Adrenal gland (tissue), 12 donors: Measurements from ENCODE around the gene DSCAML1. TPM values are rescaled to one million over a fixed set of nuclear protein-coding genes. Genes with fewer than 3 reads are reported as not detected.

Experiments used
- DNase-seq, 7 donors: peaks; one replicate each; pipeline ENCODE4 v3.0.0-alpha.2; 2019 to 2020
- H3K27ac ChIP-seq, 5 donors: fragments of 200-600 bp; sonication (generic) in 4 of 5; 1 replicate in 3 of 5; 2 replicates in 2 of 5; pipeline versions ENCODE4 v1.5.1 to v1.8.0; 2016 to 2020; ENCODE audit warnings: mild to moderate bottlenecking in 1 of 5
- H3K27me3 ChIP-seq: fragments of 200-600 bp; 2 replicates; pipeline ENCODE4 v1.8.0; 2021
- H3K36me3 ChIP-seq, 2 donors: fragments of 200-600 bp; replicated peaks in 1 of 2; 1 replicate in 1 of 2; 2 replicates in 1 of 2; pipeline versions ENCODE4 v1.5.1 to v1.8.0; 2018 to 2022
- H3K4me1 ChIP-seq, 2 donors: fragments of 200-600 bp; replicated peaks in 1 of 2; 1 replicate in 1 of 2; 2 replicates in 1 of 2; pipeline versions ENCODE4 v1.5.1 to v1.8.0; 2018 to 2021
- H3K4me3 ChIP-seq, 4 donors: fragments of 200-600 bp; sonication (generic) in 3 of 4; one replicate each; pipeline ENCODE4 v1.5.1; 2016 to 2018
- H3K9me3 ChIP-seq, 3 donors: fragments of 200-600 bp; sonication (generic) in 1 of 3; replicated peaks in 1 of 3; 1 replicate in 2 of 3; 2 replicates in 1 of 3; pipeline versions ENCODE4 v1.5.1 to v1.8.0; 2016 to 2021
- POLR2A ChIP-seq, 2 donors: fragments of 450-650 bp; IDR thresholded peaks; one replicate each; pipeline ENCODE4 v1.6.1; 2017; ENCODE audit warnings: antibody characterized with exemption in 2 of 2, mild to moderate bottlenecking in 2 of 2, moderate library complexity in 1 of 2
- WGBS, 4 donors: extraction: QIAGEN DNeasy Blood & Tissue Kit in 2 of 4; methylation state at CpG; one replicate each; pipeline versions ENCODE4 v1.1.5 to v1.1.7; 2013 to 2017; 5-methylcytosine and 5-hydroxymethylcytosine counted together
- intact Hi-C, 2 donors: fragments of 100-400 bp; cut with DNase I; formaldehyde crosslinking; loops; one replicate each; pipeline versions ENCODE4 v1.14.1 to v1.15.0; 2022 to 2023
- polyA plus RNA-seq, 3 donors: library from polyadenylated mRNA; stranded (reverse); fragments of 200-250 nt in 2 of 3; fragments of 350-450 nt in 1 of 3; fragmentation: Illumina TruSeq in 1 of 3; extraction: RNeasy Lipid Tissue Mini Kit (QIAGEN cat#74804) in 1 of 3; gene quantifications; one replicate each; pipeline ENCODE4 v1.2.3, GENCODE V29; 2013 to 2014
- total RNA-seq, 9 donors: library from RNA; depleted of rRNA in 4 of 9; stranded (reverse); fragments of >200 nt in 4 of 9; fragments of 120-200 nt in 1 of 9; fragmentation: NEBNext Ultra II Directional in 1 of 9; extraction: Animal tissue kit (Norgen Biotek cat#: 25700) in 1 of 9; gene quantifications; one replicate each; pipeline versions ENCODE4 v1.1.0 to v1.2.4, GENCODE V29; 2013 to 2023
- TF ChIP-seq, protein P1 (sequence below), 6 experiments: fragments of 450-650 bp in 4 of 6; fragments of 200-600 bp in 2 of 6; sonication (generic) in 1 of 6; IDR thresholded peaks; 1 replicate in 5 of 6; 2 replicates in 1 of 6; pipeline versions ENCODE4 v1.5.1 to v1.8.0; 2016 to 2021; ENCODE audit warnings: antibody characterized with exemption in 6 of 6, mild to moderate bottlenecking in 2 of 6, moderate library complexity in 1 of 6
- donor health status: healthy with polysubstance abuse.
- donor health status: Bipolar disorder and iron deficiency.
- donor health status: DM: yes; HTN: yes; CAD: no.
- donor health status: DM: no; HTN: no; CAD: no.
- donor health status: DM: no; HTN: no; CAD: no.
- donor health status: DM: yes; HTN: yes; CAD: no.

DSCAML1 gene
- total and polyA plus RNA-seq, 12 donors = 0.09 to 1.9 (median 0.55) TPM; not detected in 1

DNA sequence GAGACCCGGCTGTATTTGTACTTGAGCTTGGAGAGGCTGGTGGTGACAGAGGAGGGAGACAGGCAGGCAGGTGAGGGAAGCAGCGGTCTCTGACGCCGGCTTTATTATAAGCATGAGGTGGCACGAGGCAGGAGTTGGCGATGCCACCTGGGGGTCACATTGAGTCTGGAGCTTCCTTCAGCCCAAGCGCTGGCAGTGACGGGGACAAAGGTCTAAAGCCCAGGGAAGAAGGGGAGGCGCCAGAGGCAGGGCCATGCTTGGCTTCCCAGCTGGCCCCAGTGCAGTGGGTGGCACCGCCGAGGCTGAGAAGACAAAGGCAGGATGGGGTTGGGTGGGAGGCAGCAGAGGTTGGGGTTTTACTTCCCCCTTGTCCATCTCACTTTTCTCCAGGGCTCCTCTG is 23.1 kb upstream of the DSCAML1 start:
- no peak overlapping the region for H3K27ac ChIP-seq
- H3K4me3 ChIP-seq = no peak overlapping the region
- H3K4me1 ChIP-seq = peaks cover 31 to 51% of the 10 kb centered on the region in 2 donors
- TF ChIP-seq POLR2A (IDR thresholded peaks at IDR 0.05) = no peak
- TF ChIP-seq, protein P1, sequence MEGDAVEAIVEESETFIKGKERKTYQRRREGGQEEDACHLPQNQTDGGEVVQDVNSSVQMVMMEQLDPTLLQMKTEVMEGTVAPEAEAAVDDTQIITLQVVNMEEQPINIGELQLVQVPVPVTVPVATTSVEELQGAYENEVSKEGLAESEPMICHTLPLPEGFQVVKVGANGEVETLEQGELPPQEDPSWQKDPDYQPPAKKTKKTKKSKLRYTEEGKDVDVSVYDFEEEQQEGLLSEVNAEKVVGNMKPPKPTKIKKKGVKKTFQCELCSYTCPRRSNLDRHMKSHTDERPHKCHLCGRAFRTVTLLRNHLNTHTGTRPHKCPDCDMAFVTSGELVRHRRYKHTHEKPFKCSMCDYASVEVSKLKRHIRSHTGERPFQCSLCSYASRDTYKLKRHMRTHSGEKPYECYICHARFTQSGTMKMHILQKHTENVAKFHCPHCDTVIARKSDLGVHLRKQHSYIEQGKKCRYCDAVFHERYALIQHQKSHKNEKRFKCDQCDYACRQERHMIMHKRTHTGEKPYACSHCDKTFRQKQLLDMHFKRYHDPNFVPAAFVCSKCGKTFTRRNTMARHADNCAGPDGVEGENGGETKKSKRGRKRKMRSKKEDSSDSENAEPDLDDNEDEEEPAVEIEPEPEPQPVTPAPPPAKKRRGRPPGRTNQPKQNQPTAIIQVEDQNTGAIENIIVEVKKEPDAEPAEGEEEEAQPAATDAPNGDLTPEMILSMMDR (IDR thresholded peaks at IDR 0.05) = no peak
- no peak for DNase-seq
- WGBS, 4 donors = 89 to 94% (median 94%) methylated on average over 11 of the region's 11 CpGs
- no peaks in the 10 kb centered on the region for H3K36me3 ChIP-seq
- no peaks in the 10 kb centered on the region for H3K9me3 ChIP-seq
- intact Hi-C loops = loop anchor here in 1 of 2 donors (5.0 kb wide), 1 partner anchor 127 kb away; no protein-coding TSS in a partner anchor
- no peaks in the 10 kb centered on the region for H3K27me3 ChIP-seq

- no peak overlapping the region for H3K4me3 ChIP-seq
- 71 to 80% (median 78%) methylated on average over 5 to 10 of the region's 10 CpGs for WGBS, 4 donors
- H3K27ac ChIP-seq = peak overlapping the region in 1 of 5 donors; percentile 91
- H3K27me3 ChIP-seq = no peaks in the 10 kb centered on the region
- no peaks in the 10 kb centered on the region for H3K9me3 ChIP-seq
- TF ChIP-seq, protein P1 (IDR thresholded peaks at IDR 0.05) = peak in 5 of 6 experiments; percentile 35 to 61 (median 53)
- no peak for TF ChIP-seq POLR2A (IDR thresholded peaks at IDR 0.05)
- peaks cover 38 to 52% of the 10 kb centered on the region in 2 donors for H3K4me1 ChIP-seq
- H3K36me3 ChIP-seq = no peaks in the 10 kb centered on the region
- intact Hi-C loops = loop anchor here (5.0 kb wide), 2 partner anchors 128 to 387 kb away; no protein-coding TSS in a partner anchor
- peak in 6 of 7 donors; percentile 63 to 84 (median 68) for DNase-seq
Observed at GRCh38 chr11:117819096-117820040, 22.4 kb upstream of the DSCAML1 start.

- TF ChIP-seq, protein P1 (IDR thresholded peaks at IDR 0.05) = no peak
- no peak for TF ChIP-seq POLR2A (IDR thresholded peaks at IDR 0.05)
- intact Hi-C loops = loop anchor here in 1 of 2 donors (5.0 kb wide), 1 partner anchor 386 kb away; no protein-coding TSS in a partner anchor
- 49 to 65% (median 57%) methylated on average over 8 to 9 of the region's 9 CpGs for WGBS, 4 donors
- H3K27me3 ChIP-seq = no peaks in the 10 kb centered on the region
- DNase-seq = peak in 6 of 7 donors; percentile 62 to 74 (median 69)
- H3K27ac ChIP-seq = peak overlapping the region; percentile 61 to 93 (median 84)
- H3K4me1 ChIP-seq = peaks cover 38 to 43% of the 10 kb centered on the region in 2 donors
- no peaks in the 10 kb centered on the region for H3K9me3 ChIP-seq
- H3K4me3 ChIP-seq = no peak overlapping the region
- H3K36me3 ChIP-seq = no peaks in the 10 kb centered on the region
Observed at GRCh38 chr11:117818041-117818873, 21.2 kb upstream of the DSCAML1 start.
